ENCODE measurements around the gene CLIC6.

DNA sequence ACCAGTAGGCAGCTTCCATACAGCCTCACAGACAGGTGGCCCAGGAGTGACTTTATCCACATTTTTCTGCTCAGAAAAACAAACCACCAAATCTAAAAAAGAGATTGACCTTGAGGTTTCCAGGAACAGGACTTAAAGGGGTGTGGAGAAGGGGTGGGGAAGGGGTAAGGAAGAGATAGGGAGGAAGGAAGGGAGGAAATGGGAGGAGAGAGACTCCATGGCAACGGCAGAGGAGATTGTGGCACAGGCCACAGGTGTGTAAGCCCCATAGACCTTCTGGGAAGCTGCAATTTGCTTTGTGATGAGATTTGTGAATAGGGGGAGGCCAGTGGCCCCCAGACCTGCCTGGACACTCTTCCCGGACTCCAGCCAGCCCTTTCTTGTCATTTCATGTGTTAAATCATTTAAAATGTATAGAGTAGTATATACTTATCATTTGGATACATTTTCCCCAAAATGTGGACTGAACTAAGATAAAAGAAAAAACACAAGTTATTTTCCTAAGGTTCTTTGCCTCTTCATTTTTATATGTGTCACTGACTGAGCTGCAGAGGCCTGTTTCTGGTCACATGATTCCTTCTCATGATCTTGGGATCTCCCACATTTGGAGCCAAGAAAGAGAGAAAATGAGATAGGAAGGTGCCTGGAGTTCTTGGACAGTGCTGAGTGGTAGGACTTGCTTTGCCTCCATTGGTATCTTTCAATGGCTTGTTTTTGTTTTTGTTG lies 55.5 kb downstream of the CLIC6 start:
- TF ChIP-seq, protein P1, sequence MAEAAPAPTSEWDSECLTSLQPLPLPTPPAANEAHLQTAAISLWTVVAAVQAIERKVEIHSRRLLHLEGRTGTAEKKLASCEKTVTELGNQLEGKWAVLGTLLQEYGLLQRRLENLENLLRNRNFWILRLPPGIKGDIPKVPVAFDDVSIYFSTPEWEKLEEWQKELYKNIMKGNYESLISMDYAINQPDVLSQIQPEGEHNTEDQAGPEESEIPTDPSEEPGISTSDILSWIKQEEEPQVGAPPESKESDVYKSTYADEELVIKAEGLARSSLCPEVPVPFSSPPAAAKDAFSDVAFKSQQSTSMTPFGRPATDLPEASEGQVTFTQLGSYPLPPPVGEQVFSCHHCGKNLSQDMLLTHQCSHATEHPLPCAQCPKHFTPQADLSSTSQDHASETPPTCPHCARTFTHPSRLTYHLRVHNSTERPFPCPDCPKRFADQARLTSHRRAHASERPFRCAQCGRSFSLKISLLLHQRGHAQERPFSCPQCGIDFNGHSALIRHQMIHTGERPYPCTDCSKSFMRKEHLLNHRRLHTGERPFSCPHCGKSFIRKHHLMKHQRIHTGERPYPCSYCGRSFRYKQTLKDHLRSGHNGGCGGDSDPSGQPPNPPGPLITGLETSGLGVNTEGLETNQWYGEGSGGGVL (tag by site-specific recombination; IDR thresholded peaks at IDR 0.05) = no peak
- TF ChIP-seq, protein P2, sequence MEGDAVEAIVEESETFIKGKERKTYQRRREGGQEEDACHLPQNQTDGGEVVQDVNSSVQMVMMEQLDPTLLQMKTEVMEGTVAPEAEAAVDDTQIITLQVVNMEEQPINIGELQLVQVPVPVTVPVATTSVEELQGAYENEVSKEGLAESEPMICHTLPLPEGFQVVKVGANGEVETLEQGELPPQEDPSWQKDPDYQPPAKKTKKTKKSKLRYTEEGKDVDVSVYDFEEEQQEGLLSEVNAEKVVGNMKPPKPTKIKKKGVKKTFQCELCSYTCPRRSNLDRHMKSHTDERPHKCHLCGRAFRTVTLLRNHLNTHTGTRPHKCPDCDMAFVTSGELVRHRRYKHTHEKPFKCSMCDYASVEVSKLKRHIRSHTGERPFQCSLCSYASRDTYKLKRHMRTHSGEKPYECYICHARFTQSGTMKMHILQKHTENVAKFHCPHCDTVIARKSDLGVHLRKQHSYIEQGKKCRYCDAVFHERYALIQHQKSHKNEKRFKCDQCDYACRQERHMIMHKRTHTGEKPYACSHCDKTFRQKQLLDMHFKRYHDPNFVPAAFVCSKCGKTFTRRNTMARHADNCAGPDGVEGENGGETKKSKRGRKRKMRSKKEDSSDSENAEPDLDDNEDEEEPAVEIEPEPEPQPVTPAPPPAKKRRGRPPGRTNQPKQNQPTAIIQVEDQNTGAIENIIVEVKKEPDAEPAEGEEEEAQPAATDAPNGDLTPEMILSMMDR (tag by site-specific recombination; IDR thresholded peaks at IDR 0.05) = no peak
- no peak for TF ChIP-seq ZNF148 (tag by site-specific recombination; IDR thresholded peaks at IDR 0.05; ENCODE audit: borderline replicate concordance)
- TF ChIP-seq, protein P3, sequence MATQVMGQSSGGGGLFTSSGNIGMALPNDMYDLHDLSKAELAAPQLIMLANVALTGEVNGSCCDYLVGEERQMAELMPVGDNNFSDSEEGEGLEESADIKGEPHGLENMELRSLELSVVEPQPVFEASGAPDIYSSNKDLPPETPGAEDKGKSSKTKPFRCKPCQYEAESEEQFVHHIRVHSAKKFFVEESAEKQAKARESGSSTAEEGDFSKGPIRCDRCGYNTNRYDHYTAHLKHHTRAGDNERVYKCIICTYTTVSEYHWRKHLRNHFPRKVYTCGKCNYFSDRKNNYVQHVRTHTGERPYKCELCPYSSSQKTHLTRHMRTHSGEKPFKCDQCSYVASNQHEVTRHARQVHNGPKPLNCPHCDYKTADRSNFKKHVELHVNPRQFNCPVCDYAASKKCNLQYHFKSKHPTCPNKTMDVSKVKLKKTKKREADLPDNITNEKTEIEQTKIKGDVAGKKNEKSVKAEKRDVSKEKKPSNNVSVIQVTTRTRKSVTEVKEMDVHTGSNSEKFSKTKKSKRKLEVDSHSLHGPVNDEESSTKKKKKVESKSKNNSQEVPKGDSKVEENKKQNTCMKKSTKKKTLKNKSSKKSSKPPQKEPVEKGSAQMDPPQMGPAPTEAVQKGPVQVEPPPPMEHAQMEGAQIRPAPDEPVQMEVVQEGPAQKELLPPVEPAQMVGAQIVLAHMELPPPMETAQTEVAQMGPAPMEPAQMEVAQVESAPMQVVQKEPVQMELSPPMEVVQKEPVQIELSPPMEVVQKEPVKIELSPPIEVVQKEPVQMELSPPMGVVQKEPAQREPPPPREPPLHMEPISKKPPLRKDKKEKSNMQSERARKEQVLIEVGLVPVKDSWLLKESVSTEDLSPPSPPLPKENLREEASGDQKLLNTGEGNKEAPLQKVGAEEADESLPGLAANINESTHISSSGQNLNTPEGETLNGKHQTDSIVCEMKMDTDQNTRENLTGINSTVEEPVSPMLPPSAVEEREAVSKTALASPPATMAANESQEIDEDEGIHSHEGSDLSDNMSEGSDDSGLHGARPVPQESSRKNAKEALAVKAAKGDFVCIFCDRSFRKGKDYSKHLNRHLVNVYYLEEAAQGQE (tag by site-specific recombination; IDR thresholded peaks at IDR 0.05) = no peak
- no peak for TF ChIP-seq ZNF184 (tag by site-specific recombination; IDR thresholded peaks at IDR 0.05)

All from HEK293 (cell line).